Spinal cord (tissue), 10 donors: Measurements from ENCODE around the gene ACD. TPM values are rescaled to one million over a fixed set of nuclear protein-coding genes. Genes with fewer than 3 reads are reported as not detected.

Source experiments
- DNase-seq, 6 donors: peaks; one replicate each; pipeline versions ENCODE4 v3.0.0 to v3.0.0-alpha.2; 2013 to 2015; ENCODE audit warnings: low spot score in 6 of 6, low read depth in 4 of 6
- H3K27ac ChIP-seq: one replicate; pipeline ENCODE4 v1.5.1; 2013; ENCODE audit warnings: low read depth, low read length, control low read depth
- H3K27me3 ChIP-seq: one replicate; pipeline ENCODE4 v1.6.1; 2013; ENCODE audit warnings: low read length; ENCODE audit not compliant: control insufficient read depth, insufficient read depth
- H3K36me3 ChIP-seq: one replicate; pipeline ENCODE4 v1.6.1; 2013; ENCODE audit warnings: low read length; ENCODE audit not compliant: control insufficient read depth, insufficient read depth
- H3K4me1 ChIP-seq: one replicate; pipeline ENCODE4 v1.6.1; 2013; ENCODE audit warnings: low read length; ENCODE audit not compliant: control insufficient read depth, insufficient read depth
- H3K4me3 ChIP-seq: one replicate; pipeline ENCODE4 v1.5.1; 2013; ENCODE audit warnings: low read depth, low read length, control low read depth
- H3K9me3 ChIP-seq: one replicate; pipeline ENCODE4 v1.6.1; 2013; ENCODE audit warnings: low read length; ENCODE audit not compliant: control insufficient read depth, insufficient read depth
- WGBS: methylation state at CpG from one replicate; pipeline ENCODE4 v1.1.5; 2013; ENCODE audit warnings: missing lambda C conversion rate; ENCODE audit not compliant: insufficient coverage; 5-methylcytosine and 5-hydroxymethylcytosine counted together
- polyA plus RNA-seq, 2 donors: library from polyadenylated mRNA; unstranded; fragments of 120-200 nt; gene quantifications; one replicate each; pipeline ENCODE4 v1.2.1, GENCODE V29; 2013; ENCODE audit not compliant: insufficient read length in 2 of 2
- total RNA-seq, 2 donors: library from RNA; depleted of rRNA in 1 of 2; stranded (reverse); fragments of 120-200 nt in 1 of 2; fragments of >200 nt in 1 of 2; gene quantifications; one replicate each; pipeline versions ENCODE4 v1.2.3 to v1.2.4, GENCODE V29; 2013 to 2014
- donor health status: healthy.

Gene ACD
- total and polyA plus RNA-seq, 4 donors, result 15.8 to 49.3 (median 31.8) TPM

DNA sequence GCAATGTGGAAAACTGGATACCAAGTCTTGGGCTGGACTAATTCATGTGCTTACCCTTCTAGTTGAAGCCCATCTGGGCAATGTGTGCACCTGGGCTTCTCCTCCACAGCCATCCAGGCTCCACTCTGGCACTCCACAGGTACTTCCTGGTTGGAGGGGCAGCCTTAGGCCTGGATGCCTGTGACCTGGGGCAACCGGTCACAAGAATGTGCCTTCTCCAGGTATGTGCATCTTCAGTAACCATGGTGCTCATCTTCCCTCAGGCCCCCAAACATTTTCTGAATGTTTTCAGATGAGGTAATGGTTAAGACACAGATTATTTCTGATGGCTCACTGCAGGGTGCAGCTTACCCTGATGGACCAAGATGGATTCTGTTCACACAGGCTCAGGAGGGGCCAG, 17.7 kb upstream of the ACD start:
- Histone ChIP-seq H3K27me3 (no peaks in the 10 kb centered on the region), H3K4me3 (no peak overlapping the region), H3K36me3 (peaks cover 44% of the 10 kb centered on the region), H3K4me1 (peaks cover 32% of the 10 kb centered on the region), H3K9me3 (no peaks in the 10 kb centered on the region), H3K27ac (no peak overlapping the region)
- no CpG with 5 or more reads among the region's 1 CpG for WGBS
- DNase-seq, result no peak

- Histone ChIP-seq H3K4me1 (peaks cover 34% of the 10 kb centered on the region), H3K4me3 (no peak overlapping the region), H3K9me3 (no peaks in the 10 kb centered on the region), H3K27me3 (no peaks in the 10 kb centered on the region), H3K36me3 (peaks cover 47% of the 10 kb centered on the region), H3K27ac (no peak overlapping the region)
- WGBS, result 91% methylated on average over 6 of the region's 8 CpGs
- DNase-seq, result no peak
Observed at GRCh38 chr16:67676939-67677338, 16.9 kb upstream of the ACD start.

GRCh38 chr16:67676516-67676915, 16.5 kb upstream of the ACD start:
- H3K4me3 ChIP-seq, result no peak overlapping the region
- 83% methylated on average over 1 of the region's 4 CpGs for WGBS
- H3K27ac ChIP-seq, result no peak overlapping the region
- no peaks in the 10 kb centered on the region for H3K27me3 ChIP-seq
- no peaks in the 10 kb centered on the region for H3K9me3 ChIP-seq
- H3K36me3 ChIP-seq, result peaks cover 47% of the 10 kb centered on the region
- DNase-seq, result no peak
- peaks cover 34% of the 10 kb centered on the region for H3K4me1 ChIP-seq

GRCh38 chr16:67675999-67676398, 15.9 kb upstream of the ACD start:
- Histone ChIP-seq H3K4me1 (peaks cover 34% of the 10 kb centered on the region), H3K4me3 (no peak overlapping the region), H3K27me3 (no peaks in the 10 kb centered on the region), H3K27ac (no peak overlapping the region), H3K36me3 (peaks cover 44% of the 10 kb centered on the region), H3K9me3 (no peaks in the 10 kb centered on the region)
- WGBS, result 100% methylated on average over 4 of the region's 7 CpGs
- DNase-seq, result no peak

- DNase-seq, result no peak
- Histone ChIP-seq H3K4me1 (peaks cover 34% of the 10 kb centered on the region), H3K36me3 (peaks cover 41% of the 10 kb centered on the region), H3K27ac (no peak overlapping the region), H3K9me3 (no peaks in the 10 kb centered on the region), H3K27me3 (no peaks in the 10 kb centered on the region), H3K4me3 (no peak overlapping the region)
- 97% methylated on average over 17 of the region's 17 CpGs for WGBS
Observed at GRCh38 chr16:67675579-67675935, 15.5 kb upstream of the ACD start.

- no peaks in the 10 kb centered on the region for H3K27me3 ChIP-seq
- H3K9me3 ChIP-seq, result no peaks in the 10 kb centered on the region
- no peak overlapping the region for H3K4me3 ChIP-seq
- H3K4me1 ChIP-seq, result peaks cover 34% of the 10 kb centered on the region
- no peak for DNase-seq
- 87% methylated on average over 26 of the region's 28 CpGs for WGBS
- peaks cover 36% of the 10 kb centered on the region for H3K36me3 ChIP-seq
- no peak overlapping the region for H3K27ac ChIP-seq
Observed at GRCh38 chr16:67674851-67675578, 15.0 kb upstream of the ACD start.

DNA sequence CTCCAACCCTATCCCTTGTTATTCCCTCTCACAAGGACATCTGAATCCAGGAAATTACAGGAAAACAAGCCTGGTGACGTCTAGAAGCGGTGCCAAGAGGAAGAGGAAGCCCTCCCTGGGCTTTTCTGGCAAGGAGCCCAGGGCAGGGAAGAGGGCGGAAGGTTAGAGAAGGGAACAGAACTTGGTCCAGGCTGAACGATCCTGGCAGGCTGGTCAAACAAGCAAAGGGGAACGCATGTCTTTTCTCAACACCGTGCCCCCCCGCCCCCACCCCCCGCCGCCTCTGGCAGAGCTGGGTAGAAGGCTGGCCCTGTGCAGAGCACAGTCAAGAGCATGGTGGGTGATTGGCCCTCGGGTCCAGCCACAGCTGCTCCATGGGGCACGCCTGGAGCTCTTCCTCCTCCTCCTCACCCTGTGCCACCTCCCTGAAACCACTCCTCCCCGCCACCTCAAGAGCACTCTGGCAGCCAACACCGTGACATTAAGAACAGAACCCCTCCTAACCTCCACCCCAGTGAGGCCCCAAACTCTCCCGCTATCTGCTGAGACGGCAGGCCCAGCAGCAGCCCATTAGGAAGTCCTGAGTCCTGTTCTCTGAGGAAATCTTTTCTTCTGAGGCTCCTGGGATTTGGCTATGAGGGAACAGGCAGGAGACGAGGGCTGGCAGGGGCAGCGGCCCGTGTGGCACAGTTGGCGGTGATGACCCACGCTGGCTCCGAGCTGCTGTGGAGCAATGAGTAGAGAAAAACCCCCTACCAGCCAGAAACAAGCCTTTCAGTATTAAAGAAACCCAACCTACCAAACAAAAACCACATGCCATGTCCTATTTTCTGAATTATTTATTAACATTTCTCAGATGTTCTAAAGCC, 13.9 kb upstream of the ACD start:
- H3K36me3 ChIP-seq, result peaks cover 28% of the 10 kb centered on the region
- no peaks in the 10 kb centered on the region for H3K9me3 ChIP-seq
- peak overlapping the region; percentile 58 for H3K27ac ChIP-seq
- no peaks in the 10 kb centered on the region for H3K27me3 ChIP-seq
- no peak overlapping the region for H3K4me3 ChIP-seq
- WGBS, result 46% methylated on average over 13 of the region's 21 CpGs
- peaks cover 33% of the 10 kb centered on the region for H3K4me1 ChIP-seq
- peak in 2 of 6 donors; percentile 21 to 64 for DNase-seq

GRCh38 chr16:67672739-67673662, 12.9 kb upstream of the ACD start:
- Histone ChIP-seq H3K9me3 (no peaks in the 10 kb centered on the region), H3K27ac (peak overlapping the region; percentile 58), H3K4me1 (peaks cover 36% of the 10 kb centered on the region), H3K36me3 (peaks cover 30% of the 10 kb centered on the region), H3K4me3 (no peak overlapping the region), H3K27me3 (no peaks in the 10 kb centered on the region)
- peak in 2 of 6 donors; percentile 55 to 60 for DNase-seq
- WGBS, result 53% methylated on average over 11 of the region's 13 CpGs

DNA sequence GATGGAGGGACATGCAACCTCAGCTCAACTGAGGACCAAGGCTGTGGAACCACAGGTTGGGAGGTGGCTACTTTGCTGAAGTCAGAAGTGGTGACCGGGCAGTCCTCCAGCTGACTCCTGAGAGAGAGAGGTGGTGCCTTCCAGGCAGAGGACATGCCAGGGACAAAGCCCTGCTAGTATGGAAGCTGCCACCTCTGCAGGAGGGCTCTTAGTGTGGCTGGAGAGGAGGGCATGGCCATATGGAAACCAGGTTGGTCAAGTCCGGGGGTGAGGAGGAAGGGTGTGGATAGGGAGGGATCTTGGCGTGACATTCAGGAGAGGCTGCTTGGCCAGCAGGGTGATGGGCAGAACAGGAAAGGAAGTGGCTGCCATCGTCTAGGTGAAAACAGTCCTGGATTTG, 12.2 kb upstream of the ACD start:
- Histone ChIP-seq H3K27me3 (no peaks in the 10 kb centered on the region), H3K4me1 (peaks cover 43% of the 10 kb centered on the region), H3K9me3 (no peaks in the 10 kb centered on the region), H3K36me3 (peaks cover 30% of the 10 kb centered on the region), H3K4me3 (no peak overlapping the region), H3K27ac (no peak overlapping the region)
- no peak for DNase-seq
- WGBS, result 51% methylated on average over 4 of the region's 4 CpGs
